ENCODE results near the gene ACSF3.
"Not testable (repeated sequence)": the region's sequence is repeated elsewhere in the genome, so short reads cannot be mapped to it uniquely, and the experiment has no call there.

ACSF3 gene

GRCh38 chr16:89172171-89172527, 78.5 kb downstream of the ACSF3 start:
- no peak for DNase-seq (ENCODE audit: low read depth in 2 of 2, low spot score in 1 of 2)

- no peak for DNase-seq (ENCODE audit: low read depth in 2 of 2, low spot score in 1 of 2)
These were observed 79.0 kb downstream of the ACSF3 start for GRCh38 chr16:89172528-89173173.

GRCh38 chr16:89173174-89173921, 79.7 kb downstream of the ACSF3 start:
- no peak for DNase-seq (ENCODE audit: low read depth in 2 of 2, low spot score in 1 of 2)

- no peak for DNase-seq (ENCODE audit: low read depth in 2 of 2, low spot score in 1 of 2)
These were observed 80.6 kb downstream of the ACSF3 start for GRCh38 chr16:89174055-89174827.

GRCh38 chr16:89174877-89175276, 81.2 kb downstream of the ACSF3 start:
- no peak for DNase-seq (ENCODE audit: low read depth in 2 of 2, low spot score in 1 of 2)

DNA sequence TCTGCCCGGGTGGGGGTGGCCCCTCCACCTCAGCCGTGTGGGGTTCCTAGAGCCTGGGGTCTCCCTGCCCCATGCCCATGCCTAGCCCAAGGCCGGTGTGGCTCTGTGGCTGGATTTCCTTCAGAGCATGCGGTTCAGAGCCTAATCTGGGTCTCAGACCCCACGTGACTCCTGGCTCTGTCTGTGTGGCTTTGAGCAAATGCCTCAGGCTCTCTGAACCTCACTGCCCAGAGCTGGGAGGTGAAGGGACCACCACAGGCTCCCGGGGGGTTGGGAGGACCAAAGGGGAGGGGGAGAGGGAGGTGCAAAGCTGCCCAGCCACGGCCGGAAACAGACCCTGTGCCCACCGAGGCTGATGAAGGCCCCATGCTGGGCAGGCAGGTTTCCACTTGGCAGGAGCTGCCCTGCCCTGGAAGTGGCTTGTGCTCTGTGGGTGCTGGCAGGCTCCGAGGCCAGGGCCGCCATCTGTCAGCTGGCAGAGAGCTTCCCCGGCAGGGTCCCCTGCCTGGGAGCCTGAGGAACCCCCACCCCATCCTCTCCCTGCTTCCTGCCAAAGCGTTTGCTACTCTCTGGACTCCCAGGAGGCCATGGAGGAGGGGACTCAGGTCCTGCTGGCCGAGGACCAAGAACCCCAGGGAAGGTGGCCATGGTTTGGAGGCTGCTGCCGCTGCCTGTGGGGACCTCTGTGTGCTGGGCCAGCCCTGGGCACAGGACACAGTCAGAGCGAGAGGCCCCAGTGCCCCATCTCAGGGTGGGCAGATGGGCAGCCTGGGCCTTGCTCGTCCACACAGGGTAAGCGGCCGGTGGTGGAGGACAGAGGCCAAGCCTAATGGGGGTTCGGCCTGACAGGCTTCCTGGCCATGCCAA, 81.9 kb downstream of the ACSF3 start:
- no peak for DNase-seq (ENCODE audit: low read depth in 2 of 2, low spot score in 1 of 2)

- no peak for DNase-seq (ENCODE audit: low read depth in 2 of 2, low spot score in 1 of 2)
These were observed 82.6 kb downstream of the ACSF3 start for GRCh38 chr16:89176147-89176690.

- DNase-seq (ENCODE audit: low read depth in 2 of 2, low spot score in 1 of 2) = no peak
These were observed 83.1 kb downstream of the ACSF3 start for GRCh38 chr16:89176717-89177116.

DNA sequence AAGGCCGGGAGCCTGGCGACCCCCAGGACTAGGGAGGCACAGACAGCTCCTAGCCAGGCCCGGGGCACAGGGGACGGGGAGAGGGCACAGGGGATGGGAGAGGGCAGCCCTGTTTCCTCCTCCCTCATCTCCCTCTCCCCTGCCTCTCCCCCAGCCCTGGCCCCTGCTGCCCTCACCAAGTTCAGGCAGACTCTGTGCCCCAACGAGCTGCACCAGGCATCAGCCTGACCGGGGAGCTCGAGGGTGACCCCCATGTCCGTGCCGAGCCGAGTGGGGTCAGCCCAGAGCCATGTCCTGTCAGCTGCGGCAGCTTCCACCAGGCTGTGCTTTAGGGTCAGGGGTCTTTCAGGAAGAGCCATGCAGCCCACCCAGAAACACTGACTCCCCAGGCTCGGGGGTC, 83.8 kb downstream of the ACSF3 start:
- no peak for DNase-seq (ENCODE audit: low read depth in 2 of 2, low spot score in 1 of 2)

GRCh38 chr16:89178453-89179147, 84.9 kb downstream of the ACSF3 start:
- DNase-seq (ENCODE audit: low read depth in 2 of 2, low spot score in 1 of 2) = no peak

DNA sequence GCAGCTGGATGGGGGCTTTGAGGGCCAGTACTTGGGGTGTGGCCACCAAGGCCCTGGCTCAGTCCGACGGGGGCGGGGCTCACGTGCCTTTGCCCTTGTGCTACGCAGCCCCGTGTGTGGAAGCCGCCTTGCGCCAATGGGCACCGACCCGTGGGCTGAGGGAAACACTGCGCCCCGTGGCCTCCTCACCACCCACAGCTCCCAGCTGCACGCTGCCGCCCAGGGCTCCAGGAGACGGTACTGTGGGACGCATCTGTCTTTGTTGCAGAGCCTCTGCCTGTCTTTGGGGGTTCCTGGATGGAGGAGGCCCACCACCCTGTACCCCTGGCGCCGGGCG, 85.5 kb downstream of the ACSF3 start:
- no peak for DNase-seq (ENCODE audit: low read depth in 2 of 2, low spot score in 1 of 2)

GRCh38 chr16:89179656-89180315, 86.1 kb downstream of the ACSF3 start:
- no peak for DNase-seq (ENCODE audit: low read depth in 2 of 2, low spot score in 1 of 2)

- DNase-seq (ENCODE audit: low read depth in 2 of 2, low spot score in 1 of 2) = no peak
These were observed 89.8 kb downstream of the ACSF3 start for GRCh38 chr16:89183463-89183862.

DNA sequence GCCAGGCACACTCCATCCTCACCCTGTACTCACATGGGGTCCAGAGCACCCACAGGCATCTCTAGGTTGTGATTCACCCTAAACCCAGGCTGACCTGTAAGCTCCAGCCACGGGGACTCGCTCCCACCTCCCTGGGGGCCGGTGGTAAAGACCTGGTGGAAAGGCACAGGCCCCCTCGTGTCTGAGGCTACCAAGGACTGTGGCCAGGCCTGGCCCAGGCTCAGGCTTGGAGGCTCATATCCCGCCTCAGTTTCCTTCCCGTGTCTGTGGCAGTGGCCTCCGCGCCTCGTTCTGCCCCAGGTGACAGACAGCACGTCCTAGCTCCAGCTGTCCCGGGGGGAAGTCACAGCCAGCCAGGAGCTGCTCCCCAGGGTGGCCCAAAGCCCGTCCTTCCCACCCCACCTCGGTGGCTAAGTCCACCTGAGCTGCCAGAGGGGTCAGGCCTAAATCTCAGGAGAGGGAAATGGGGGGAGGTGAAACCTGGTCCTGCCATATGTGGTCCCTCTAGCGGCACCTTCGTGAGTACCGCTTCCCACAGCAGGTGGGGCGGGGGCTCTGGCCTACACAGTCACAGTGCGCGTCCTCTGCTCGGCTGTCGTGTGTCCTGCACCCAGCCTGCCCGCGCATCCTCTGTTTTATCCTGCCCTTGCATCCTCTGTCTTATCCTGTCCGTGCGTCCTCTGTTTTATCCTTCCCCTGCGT, 90.5 kb downstream of the ACSF3 start:
- no peak for DNase-seq (ENCODE audit: low read depth in 2 of 2, low spot score in 1 of 2)

- no peak for DNase-seq (ENCODE audit: low read depth in 2 of 2, low spot score in 1 of 2)
These were observed 91.0 kb downstream of the ACSF3 start for GRCh38 chr16:89184677-89184932.

DNA sequence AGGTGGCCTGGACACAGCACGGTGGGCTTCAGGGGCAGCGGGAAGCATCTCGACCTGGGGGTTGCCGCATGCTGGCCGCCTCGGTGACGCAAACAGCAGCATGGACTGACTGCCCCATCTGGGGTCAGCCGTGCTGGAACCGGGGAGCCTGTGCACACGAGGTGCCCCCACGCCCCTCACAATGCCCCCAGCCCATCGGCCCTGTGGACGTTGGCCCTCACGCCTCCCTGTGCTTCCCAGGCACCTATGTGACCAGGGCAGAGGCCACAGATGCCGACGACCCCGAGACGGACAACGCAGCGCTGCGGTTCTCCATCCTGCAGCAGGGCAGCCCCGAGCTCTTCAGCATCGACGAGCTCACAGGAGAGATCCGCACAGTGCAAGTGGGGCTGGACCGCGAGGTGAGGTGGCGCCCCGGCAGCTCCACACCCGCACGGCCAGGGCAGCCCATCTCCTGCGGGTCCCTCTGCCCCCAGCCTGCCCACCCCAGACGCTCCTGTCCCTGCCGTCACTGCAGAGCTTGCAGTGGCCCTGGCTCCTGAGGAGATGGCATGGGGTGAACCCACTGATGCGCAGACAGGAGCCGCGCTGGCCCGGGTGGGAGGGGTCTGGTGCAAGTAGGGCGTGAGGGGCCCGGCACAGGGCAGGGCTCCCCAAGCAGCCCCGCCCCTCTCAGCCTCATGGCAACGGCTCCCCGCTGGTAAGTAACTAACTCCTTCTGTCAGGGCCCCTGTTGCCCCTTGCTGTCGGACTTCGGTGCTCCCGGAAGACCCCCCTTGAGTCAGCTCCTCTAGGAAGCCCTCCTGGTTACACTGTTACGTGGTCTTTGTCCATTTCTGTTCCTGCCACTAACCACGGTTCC, 91.5 kb downstream of the ACSF3 start:
- DNase-seq (ENCODE audit: low read depth in 2 of 2, low spot score in 1 of 2) = no peak

GRCh38 chr16:89185887-89186592, 92.4 kb downstream of the ACSF3 start:
- not testable (repeated sequence) for DNase-seq (ENCODE audit: low read depth in 2 of 2, low spot score in 1 of 2)

DNA sequence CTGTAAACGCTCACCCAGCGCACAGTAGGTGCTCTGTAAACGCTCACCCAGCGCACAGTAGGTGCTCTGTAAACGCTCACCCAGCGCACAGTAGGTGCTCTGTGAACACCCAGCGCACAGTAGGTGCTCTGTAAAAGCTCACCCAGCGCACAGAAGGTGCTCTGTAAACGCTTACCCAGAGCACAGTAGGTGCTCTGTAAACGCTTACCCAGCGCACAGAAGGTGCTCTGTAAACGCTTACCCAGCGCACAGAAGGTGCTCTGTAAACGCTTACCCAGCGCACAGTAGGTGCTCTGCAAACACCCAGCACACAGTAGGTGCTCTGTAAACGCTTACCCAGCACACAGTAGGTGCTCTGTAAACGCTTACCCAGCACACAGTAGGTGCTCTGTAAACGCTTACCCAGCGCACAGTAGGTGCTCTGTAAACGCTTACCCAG, 93.0 kb downstream of the ACSF3 start:
- not testable (repeated sequence) for DNase-seq (ENCODE audit: low read depth in 2 of 2, low spot score in 1 of 2)
